ENCODE data around the gene ROBO1. TPM values are rescaled to one million over a fixed set of nuclear protein-coding genes. Genes with fewer than 3 reads are reported as not detected.

The ROBO1 gene
- total and polyA plus RNA-seq, 2 donors (not counting 3 experiments of a cell fraction or from before 2014, with no cell fraction given), result 5.9 to 14.2 TPM

DNA sequence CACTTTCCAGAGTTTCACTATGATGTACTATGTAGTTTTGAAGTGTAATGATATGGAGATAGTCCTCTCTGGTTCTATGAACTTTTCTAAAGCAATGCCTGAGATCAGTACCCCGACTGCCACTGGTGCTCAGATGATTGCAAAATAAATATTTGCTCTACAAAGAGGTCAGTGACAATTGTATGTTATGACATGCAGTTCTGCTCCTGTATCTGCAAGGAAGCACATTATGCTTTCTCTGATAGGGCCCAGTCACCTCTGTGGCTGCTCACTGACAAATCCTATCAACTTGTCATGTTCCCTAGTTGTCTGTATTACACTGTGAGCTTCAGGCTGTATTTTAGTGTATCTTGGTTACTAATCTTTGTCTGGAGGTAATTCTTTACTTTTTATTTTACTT lies 362.6 kb downstream of the ROBO1 start:
- H3K4me1 ChIP-seq (ENCODE audit: control insufficient read depth, extremely low read depth, insufficient read depth, low read length), result no peaks in the 10 kb centered on the region
- ChIA-PET POLR2A (no interaction called here), CTCF (no interaction called here)
- FAIRE-seq (no peak), DNase-seq (ENCODE audit: low read depth, low spot score) (no peak)
- TF ChIP-seq, protein P1, sequence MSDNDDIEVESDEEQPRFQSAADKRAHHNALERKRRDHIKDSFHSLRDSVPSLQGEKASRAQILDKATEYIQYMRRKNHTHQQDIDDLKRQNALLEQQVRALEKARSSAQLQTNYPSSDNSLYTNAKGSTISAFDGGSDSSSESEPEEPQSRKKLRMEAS (IDR thresholded peaks at IDR 0.05; ENCODE audit: insufficient read depth, insufficient read length), result no peak
- TF ChIP-seq FOS (IDR thresholded peaks at IDR 0.05; ENCODE audit: borderline replicate concordance, insufficient read depth, low read length), result no peak
- H2AFZ ChIP-seq (ENCODE audit: low read depth, low read length), result no peak overlapping the region
- no peak overlapping the region for H3K4me2 ChIP-seq (ENCODE audit: insufficient read depth, low read length)
- H3K9ac ChIP-seq (replicated peaks; ENCODE audit: extremely low read depth, insufficient read depth, low read length), result no peak overlapping the region
- no peaks in the 10 kb centered on the region for H3K9me1 ChIP-seq (replicated peaks; ENCODE audit: control insufficient read depth, extremely low read depth, insufficient read depth, low read length)
- no peaks in the 10 kb centered on the region for H4K20me1 ChIP-seq (replicated peaks; ENCODE audit: control insufficient read depth, extremely low read depth, insufficient read depth, low read length)
- no peaks in the 10 kb centered on the region for H3K36me3 ChIP-seq (ENCODE audit: control insufficient read depth in 2 of 2, extremely low read depth in 1 of 2, insufficient read depth in 2 of 2, low read length in 2 of 2)
- H3K27me3 ChIP-seq (ENCODE audit: control insufficient read depth in 2 of 2, insufficient read depth in 2 of 2, low read length in 2 of 2), result no peaks in the 10 kb centered on the region
- no peaks in the 10 kb centered on the region for H3K9me3 ChIP-seq (replicated peaks; ENCODE audit: control insufficient read depth, insufficient read depth, low read length)
- BruUV-seq (replicated peaks), result no TSS peak
- H3K4me3 ChIP-seq (replicated peaks in 1 of 3; ENCODE audit: insufficient read depth in 1 of 3, low read depth in 1 of 3, low read length in 3 of 3), result no peak overlapping the region
- intact Hi-C loops (cut with micrococcal nuclease) (no loop called here), dilution Hi-C loops (cut with MboI; ENCODE audit: extremely low pct_ligation_motif_present, low sequenced_read_pairs) (no loop called here)
- H3K79me2 ChIP-seq (ENCODE audit: control insufficient read depth, insufficient read depth, low read length), result no peaks in the 10 kb centered on the region
- H3K27ac ChIP-seq (ENCODE audit: insufficient read depth, low read depth, low read length), result no peak overlapping the region

DNA sequence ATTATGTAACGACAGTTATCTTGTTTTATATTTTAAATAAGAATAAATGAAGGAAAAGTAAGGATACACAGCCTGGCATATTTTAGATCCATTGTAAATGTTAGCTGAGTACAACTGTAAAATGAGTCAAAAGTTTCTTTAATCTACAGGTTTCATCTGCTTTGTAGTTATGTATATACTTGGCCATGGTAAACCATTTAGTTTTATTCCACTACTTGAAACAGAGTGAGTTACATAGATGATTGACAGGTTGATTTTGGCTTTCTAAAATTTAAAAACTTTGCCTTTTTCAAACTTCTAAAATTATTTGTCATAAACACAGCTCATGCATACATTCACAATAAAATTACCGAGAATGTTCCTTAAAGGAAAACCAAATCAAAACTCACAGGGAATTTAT lies 371.2 kb downstream of the ROBO1 start:
- Histone ChIP-seq H3K4me3 (replicated peaks in 1 of 3; ENCODE audit: insufficient read depth in 1 of 3, low read depth in 1 of 3, low read length in 3 of 3) (no peak overlapping the region), H3K4me1 (ENCODE audit: control insufficient read depth, extremely low read depth, insufficient read depth, low read length) (no peaks in the 10 kb centered on the region), H3K79me2 (ENCODE audit: control insufficient read depth, insufficient read depth, low read length) (no peaks in the 10 kb centered on the region), H3K36me3 (ENCODE audit: control insufficient read depth in 2 of 2, extremely low read depth in 1 of 2, insufficient read depth in 2 of 2, low read length in 2 of 2) (no peaks in the 10 kb centered on the region), H4K20me1 (replicated peaks; ENCODE audit: control insufficient read depth, extremely low read depth, insufficient read depth, low read length) (no peaks in the 10 kb centered on the region), H3K9ac (replicated peaks; ENCODE audit: extremely low read depth, insufficient read depth, low read length) (no peak overlapping the region), H3K4me2 (ENCODE audit: insufficient read depth, low read length) (no peak overlapping the region), H2AFZ (ENCODE audit: low read depth, low read length) (no peak overlapping the region), H3K9me1 (replicated peaks; ENCODE audit: control insufficient read depth, extremely low read depth, insufficient read depth, low read length) (no peaks in the 10 kb centered on the region), H3K27me3 (ENCODE audit: control insufficient read depth in 2 of 2, insufficient read depth in 2 of 2, low read length in 2 of 2) (no peaks in the 10 kb centered on the region), H3K9me3 (replicated peaks; ENCODE audit: control insufficient read depth, insufficient read depth, low read length) (no peaks in the 10 kb centered on the region), H3K27ac (ENCODE audit: insufficient read depth, low read depth, low read length) (no peak overlapping the region)
- CTCF ChIA-PET, result interaction anchor here (1.0 to 1.7 kb wide), 2 partner anchors 35 to 310 kb away, joined by 3 to 5 read pairs; no protein-coding TSS in a partner anchor
- intact Hi-C loops (cut with micrococcal nuclease), result no loop called here
- dilution Hi-C loops (cut with MboI; ENCODE audit: extremely low pct_ligation_motif_present, low sequenced_read_pairs), result no loop called here
- DNase-seq (ENCODE audit: low read depth, low spot score) (no peak), FAIRE-seq (no peak)
- no peak for TF ChIP-seq POLR2AphosphoS5 (IDR thresholded peaks at IDR 0.05; ENCODE audit: insufficient read depth, low read depth, low read length)
- TF ChIP-seq, protein P2, sequence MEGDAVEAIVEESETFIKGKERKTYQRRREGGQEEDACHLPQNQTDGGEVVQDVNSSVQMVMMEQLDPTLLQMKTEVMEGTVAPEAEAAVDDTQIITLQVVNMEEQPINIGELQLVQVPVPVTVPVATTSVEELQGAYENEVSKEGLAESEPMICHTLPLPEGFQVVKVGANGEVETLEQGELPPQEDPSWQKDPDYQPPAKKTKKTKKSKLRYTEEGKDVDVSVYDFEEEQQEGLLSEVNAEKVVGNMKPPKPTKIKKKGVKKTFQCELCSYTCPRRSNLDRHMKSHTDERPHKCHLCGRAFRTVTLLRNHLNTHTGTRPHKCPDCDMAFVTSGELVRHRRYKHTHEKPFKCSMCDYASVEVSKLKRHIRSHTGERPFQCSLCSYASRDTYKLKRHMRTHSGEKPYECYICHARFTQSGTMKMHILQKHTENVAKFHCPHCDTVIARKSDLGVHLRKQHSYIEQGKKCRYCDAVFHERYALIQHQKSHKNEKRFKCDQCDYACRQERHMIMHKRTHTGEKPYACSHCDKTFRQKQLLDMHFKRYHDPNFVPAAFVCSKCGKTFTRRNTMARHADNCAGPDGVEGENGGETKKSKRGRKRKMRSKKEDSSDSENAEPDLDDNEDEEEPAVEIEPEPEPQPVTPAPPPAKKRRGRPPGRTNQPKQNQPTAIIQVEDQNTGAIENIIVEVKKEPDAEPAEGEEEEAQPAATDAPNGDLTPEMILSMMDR (IDR thresholded peaks at IDR 0.05; ENCODE audit: extremely low read depth in 1 of 2, insufficient read depth in 1 of 2, low read depth in 1 of 2, low read length in 2 of 2), result no peak
- no peak for TF ChIP-seq EZH2 (IDR thresholded peaks at IDR 0.05; ENCODE audit: borderline replicate concordance, low read depth, low read length, severe bottlenecking)
- no peak for TF ChIP-seq MYC (IDR thresholded peaks at IDR 0.05; ENCODE audit: low read depth, low read length)
- no peak for TF ChIP-seq POLR2A (IDR thresholded peaks at IDR 0.05; ENCODE audit: low read depth, low read length)
- TF ChIP-seq FOS (IDR thresholded peaks at IDR 0.05; ENCODE audit: borderline replicate concordance, insufficient read depth, low read length), result no peak
- no peak for TF ChIP-seq GATA2 (IDR thresholded peaks at IDR 0.05; ENCODE audit: insufficient read depth, insufficient read length, low read depth, low read length)
- TF ChIP-seq, protein P1 (IDR thresholded peaks at IDR 0.05; ENCODE audit: insufficient read depth, insufficient read length), result no peak
- no peak for TF ChIP-seq JUN (IDR thresholded peaks at IDR 0.05; ENCODE audit: borderline replicate concordance, insufficient read depth, insufficient read length, low read depth)
- no TSS peak for BruUV-seq (replicated peaks)
- POLR2A ChIA-PET, result no interaction called here

All from endothelial cell of umbilical vein (primary cell).